HEK293 (cell line): ENCODE results near the gene PKNOX2.

Experiments
- REST ChIP-seq: fragments of 450-650 bp; formaldehyde crosslinking; IDR thresholded peaks from 2 replicates; pipeline ENCODE4 v1.5.1; 2016; ENCODE audit warnings: missing biosample characterization, missing genetic modification characterization
- SP7 ChIP-seq: fragments of 450-650 bp; formaldehyde crosslinking; IDR thresholded peaks from 2 replicates; pipeline ENCODE4 v1.5.1; 2016; ENCODE audit warnings: missing biosample characterization, missing genetic modification characterization
- ZNF23 ChIP-seq: fragments of 450-650 bp; formaldehyde crosslinking; IDR thresholded peaks from 2 replicates; pipeline ENCODE4 v1.5.1; 2016; ENCODE audit warnings: missing biosample characterization, missing genetic modification characterization, borderline replicate concordance
- ZNF670 ChIP-seq: fragments of 450-650 bp; formaldehyde crosslinking; IDR thresholded peaks from 2 replicates; pipeline ENCODE4 v1.5.1; 2016; ENCODE audit warnings: missing biosample characterization, missing genetic modification characterization, low read depth
- ZNF768 ChIP-seq: fragments of 450-650 bp; formaldehyde crosslinking; IDR thresholded peaks from 2 replicates; pipeline ENCODE4 v1.5.1; 2018; ENCODE audit warnings: missing biosample characterization, mild to moderate bottlenecking, missing genetic modification characterization
- ZNF843 ChIP-seq: fragments of 450-650 bp; formaldehyde crosslinking; IDR thresholded peaks from 2 replicates; pipeline ENCODE4 v1.5.1; 2016; ENCODE audit warnings: missing biosample characterization, missing genetic modification characterization
- ZSCAN16 ChIP-seq: fragments of 450-650 bp; formaldehyde crosslinking; IDR thresholded peaks from 2 replicates; pipeline ENCODE4 v1.5.1; 2016; ENCODE audit warnings: missing biosample characterization, missing genetic modification characterization
- TF ChIP-seq, protein P1 (sequence below): fragments of 450-650 bp; formaldehyde crosslinking; IDR thresholded peaks from 2 replicates; pipeline ENCODE4 v1.5.1; 2016; ENCODE audit warnings: missing biosample characterization, missing genetic modification characterization
- TF ChIP-seq, protein P2 (sequence below): fragments of 450-650 bp; formaldehyde crosslinking; IDR thresholded peaks from 2 replicates; pipeline ENCODE4 v1.5.1; 2016; ENCODE audit warnings: missing biosample characterization, missing genetic modification characterization
- TF ChIP-seq, protein P3 (sequence below): fragments of 450-650 bp; formaldehyde crosslinking; IDR thresholded peaks from 2 replicates; pipeline ENCODE4 v1.5.1; 2016; ENCODE audit warnings: missing biosample characterization, missing genetic modification characterization
- TF ChIP-seq, protein P4 (sequence below): fragments of 450-650 bp; formaldehyde crosslinking; IDR thresholded peaks from 2 replicates; pipeline ENCODE4 v1.5.1; 2016; ENCODE audit warnings: missing biosample characterization, missing genetic modification characterization

DNA sequence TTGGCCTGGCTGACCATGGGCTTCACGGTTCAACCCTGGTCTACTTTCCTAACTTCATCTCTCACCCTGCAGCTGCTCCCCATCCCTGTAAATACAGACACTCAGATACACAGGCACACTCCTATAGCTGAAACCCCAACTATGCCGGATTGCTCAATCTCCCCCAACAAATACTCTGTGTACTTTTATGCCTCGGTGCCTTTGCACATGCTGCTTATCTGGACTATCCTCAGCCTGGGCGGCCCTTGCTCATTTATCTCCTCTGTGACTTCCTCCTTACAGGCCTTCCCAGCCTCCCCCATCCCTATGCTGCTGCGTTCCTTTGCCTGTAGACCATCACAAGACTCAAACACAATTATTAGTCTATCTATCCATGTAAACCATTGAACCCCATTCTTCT lies 76.6 kb downstream of the PKNOX2 start:
- TF ChIP-seq, protein P1, sequence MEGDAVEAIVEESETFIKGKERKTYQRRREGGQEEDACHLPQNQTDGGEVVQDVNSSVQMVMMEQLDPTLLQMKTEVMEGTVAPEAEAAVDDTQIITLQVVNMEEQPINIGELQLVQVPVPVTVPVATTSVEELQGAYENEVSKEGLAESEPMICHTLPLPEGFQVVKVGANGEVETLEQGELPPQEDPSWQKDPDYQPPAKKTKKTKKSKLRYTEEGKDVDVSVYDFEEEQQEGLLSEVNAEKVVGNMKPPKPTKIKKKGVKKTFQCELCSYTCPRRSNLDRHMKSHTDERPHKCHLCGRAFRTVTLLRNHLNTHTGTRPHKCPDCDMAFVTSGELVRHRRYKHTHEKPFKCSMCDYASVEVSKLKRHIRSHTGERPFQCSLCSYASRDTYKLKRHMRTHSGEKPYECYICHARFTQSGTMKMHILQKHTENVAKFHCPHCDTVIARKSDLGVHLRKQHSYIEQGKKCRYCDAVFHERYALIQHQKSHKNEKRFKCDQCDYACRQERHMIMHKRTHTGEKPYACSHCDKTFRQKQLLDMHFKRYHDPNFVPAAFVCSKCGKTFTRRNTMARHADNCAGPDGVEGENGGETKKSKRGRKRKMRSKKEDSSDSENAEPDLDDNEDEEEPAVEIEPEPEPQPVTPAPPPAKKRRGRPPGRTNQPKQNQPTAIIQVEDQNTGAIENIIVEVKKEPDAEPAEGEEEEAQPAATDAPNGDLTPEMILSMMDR (tag by site-specific recombination) = no peak
- no peak for TF ChIP-seq REST (tag by site-specific recombination)
- no peak for TF ChIP-seq ZNF670 (tag by site-specific recombination)
- no peak for TF ChIP-seq ZNF23 (tag by site-specific recombination)
- TF ChIP-seq ZNF768 (tag by site-specific recombination) = no peak
- no peak for TF ChIP-seq ZNF843
- TF ChIP-seq, protein P2, sequence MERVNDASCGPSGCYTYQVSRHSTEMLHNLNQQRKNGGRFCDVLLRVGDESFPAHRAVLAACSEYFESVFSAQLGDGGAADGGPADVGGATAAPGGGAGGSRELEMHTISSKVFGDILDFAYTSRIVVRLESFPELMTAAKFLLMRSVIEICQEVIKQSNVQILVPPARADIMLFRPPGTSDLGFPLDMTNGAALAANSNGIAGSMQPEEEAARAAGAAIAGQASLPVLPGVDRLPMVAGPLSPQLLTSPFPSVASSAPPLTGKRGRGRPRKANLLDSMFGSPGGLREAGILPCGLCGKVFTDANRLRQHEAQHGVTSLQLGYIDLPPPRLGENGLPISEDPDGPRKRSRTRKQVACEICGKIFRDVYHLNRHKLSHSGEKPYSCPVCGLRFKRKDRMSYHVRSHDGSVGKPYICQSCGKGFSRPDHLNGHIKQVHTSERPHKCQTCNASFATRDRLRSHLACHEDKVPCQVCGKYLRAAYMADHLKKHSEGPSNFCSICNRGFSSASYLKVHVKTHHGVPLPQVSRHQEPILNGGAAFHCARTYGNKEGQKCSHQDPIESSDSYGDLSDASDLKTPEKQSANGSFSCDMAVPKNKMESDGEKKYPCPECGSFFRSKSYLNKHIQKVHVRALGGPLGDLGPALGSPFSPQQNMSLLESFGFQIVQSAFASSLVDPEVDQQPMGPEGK = no peak
- TF ChIP-seq, protein P3, sequence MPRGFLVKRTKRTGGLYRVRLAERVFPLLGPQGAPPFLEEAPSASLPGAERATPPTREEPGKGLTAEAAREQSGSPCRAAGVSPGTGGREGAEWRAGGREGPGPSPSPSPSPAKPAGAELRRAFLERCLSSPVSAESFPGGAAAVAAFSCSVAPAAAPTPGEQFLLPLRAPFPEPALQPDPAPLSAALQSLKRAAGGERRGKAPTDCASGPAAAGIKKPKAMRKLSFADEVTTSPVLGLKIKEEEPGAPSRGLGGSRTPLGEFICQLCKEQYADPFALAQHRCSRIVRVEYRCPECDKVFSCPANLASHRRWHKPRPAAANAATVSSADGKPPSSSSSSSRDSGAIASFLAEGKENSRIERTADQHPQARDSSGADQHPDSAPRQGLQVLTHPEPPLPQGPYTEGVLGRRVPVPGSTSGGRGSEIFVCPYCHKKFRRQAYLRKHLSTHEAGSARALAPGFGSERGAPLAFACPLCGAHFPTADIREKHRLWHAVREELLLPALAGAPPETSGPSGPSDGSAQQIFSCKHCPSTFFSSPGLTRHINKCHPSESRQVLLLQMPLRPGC (tag by site-specific recombination) = no peak
- TF ChIP-seq, protein P4, sequence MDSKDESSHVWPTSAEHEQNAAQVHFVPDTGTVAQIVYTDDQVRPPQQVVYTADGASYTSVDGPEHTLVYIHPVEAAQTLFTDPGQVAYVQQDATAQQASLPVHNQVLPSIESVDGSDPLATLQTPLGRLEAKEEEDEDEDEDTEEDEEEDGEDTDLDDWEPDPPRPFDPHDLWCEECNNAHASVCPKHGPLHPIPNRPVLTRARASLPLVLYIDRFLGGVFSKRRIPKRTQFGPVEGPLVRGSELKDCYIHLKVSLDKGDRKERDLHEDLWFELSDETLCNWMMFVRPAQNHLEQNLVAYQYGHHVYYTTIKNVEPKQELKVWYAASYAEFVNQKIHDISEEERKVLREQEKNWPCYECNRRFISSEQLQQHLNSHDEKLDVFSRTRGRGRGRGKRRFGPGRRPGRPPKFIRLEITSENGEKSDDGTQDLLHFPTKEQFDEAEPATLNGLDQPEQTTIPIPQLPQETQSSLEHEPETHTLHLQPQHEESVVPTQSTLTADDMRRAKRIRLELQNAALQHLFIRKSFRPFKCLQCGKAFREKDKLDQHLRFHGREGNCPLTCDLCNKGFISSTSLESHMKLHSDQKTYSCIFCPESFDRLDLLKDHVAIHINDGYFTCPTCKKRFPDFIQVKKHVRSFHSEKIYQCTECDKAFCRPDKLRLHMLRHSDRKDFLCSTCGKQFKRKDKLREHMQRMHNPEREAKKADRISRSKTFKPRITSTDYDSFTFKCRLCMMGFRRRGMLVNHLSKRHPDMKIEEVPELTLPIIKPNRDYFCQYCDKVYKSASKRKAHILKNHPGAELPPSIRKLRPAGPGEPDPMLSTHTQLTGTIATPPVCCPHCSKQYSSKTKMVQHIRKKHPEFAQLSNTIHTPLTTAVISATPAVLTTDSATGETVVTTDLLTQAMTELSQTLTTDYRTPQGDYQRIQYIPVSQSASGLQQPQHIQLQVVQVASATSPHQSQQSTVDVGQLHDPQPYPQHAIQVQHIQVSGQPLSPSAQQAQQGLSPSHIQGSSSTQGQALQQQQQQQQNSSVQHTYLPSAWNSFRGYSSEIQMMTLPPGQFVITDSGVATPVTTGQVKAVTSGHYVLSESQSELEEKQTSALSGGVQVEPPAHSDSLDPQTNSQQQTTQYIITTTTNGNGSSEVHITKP (tag by site-specific recombination) = no peak
- no peak for TF ChIP-seq SP7 (tag by site-specific recombination)
- TF ChIP-seq ZSCAN16 (tag by site-specific recombination) = no peak
